Measurements from ENCODE around the gene CTNND2.
"Not testable (repeated sequence)": the region's sequence is repeated elsewhere in the genome, so short reads cannot be mapped to it uniquely, and the experiment has no call there.

CTNND2 gene

DNA sequence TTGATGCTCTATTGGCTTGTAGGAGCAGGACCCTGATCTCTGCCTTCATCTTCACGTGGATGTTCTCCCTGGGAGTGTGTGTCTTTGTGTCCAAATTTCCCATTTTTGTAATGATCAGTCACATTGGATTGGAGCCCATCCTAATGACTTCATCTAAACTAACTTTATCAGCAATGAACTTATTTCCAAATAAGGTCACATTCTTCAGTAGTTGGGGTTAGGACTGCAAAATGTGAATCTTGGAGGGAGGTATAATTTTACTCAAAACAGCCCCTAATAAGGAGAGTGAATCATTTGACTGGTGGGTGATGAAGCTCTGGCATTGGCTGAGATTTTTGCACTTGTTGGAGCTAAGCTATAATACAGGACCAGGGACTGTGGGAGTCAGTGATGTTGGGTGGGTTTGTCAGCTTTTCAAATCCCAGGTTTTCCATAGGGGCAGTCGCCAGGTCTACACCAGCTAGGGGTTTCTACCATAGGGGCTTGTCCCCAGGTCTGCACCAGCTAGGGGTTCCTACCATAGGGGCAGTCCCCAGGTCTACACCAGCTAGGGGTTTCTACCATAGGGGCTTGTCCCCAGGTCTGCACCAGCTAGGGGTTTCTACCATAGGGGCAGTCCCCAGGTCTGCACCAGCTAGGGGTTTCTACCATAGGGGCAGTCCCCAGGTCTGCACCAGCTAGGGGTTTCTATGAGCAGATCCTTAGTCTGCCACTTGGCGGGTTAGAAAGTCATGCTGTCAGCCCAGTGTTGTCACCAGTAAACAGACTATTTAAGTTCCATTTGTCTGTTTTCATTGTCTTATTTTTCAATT lies 760.6 kb downstream of the CTNND2 start:
- no peak for DNase-seq

DNA sequence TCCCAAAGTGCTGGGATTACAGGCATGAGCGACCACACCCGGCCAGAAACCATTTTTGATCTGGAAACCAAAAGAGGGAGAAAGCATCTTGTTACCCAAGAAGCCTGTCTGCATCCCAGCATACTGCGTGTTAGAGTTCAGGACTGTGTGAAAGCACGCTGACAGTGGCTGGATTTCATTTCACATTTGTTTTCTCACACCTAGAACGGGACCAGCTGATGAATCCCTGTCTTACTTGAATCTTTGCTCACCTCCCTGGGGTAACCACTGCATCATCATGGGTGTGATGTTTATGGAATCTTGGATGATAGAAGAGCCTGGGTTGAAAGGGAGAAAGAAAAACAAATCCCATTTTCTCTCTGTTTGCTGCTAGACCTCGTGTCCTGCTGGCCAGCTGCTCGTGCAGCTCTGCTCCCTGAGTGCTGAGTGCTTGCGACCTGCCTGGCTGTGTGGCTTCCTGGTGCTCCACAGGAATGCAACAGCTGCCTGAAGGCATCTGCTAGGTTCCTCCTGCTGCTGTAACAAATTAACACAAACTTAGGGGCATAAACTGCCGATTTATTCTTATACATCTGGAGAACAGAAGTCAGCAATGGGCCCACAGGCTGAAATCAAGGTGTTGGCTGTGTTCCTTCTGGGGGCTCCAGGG lies 764.9 kb downstream of the CTNND2 start:
- DNase-seq: no peak

DNA sequence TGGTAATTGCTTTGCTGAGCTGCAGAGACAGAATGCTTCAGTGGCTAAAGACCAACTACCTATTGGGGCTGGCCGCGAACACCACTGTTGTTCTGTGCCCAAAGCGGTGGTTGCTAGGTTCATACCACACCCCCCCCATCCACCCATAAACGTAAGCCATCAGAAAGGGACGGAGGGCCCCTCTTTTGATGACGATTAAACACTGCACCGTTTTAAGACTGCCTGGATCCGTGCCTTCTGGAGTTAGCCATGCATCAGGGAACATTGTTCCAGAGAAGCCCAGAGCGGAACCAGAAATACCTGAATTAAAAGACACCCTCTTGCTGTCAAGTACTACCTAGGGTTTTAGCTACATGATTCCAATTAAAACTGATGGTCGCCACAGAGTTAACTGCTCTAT lies 774.1 kb downstream of the CTNND2 start:
- peak; percentile 26 for DNase-seq

DNA sequence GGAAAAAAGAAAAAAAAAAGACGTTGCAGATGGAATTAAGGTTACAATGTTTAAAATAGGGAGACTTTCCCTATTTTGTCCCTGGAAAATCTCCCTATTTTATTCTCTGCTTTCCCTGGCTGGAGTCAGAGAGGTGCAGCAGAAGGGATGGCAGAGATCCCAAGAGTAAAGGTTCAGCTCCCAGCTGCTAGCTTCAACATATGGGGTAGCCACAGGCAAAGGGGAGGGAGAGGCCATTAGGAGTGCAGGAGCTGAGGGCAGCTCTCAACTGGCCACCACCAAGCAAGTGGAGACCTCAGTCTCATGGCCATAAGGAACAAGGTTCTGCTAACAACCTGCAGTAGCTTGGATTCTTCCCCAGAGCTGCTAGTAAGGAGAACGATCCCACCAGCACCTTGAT lies 776.2 kb downstream of the CTNND2 start:
- no peak for DNase-seq

DNA sequence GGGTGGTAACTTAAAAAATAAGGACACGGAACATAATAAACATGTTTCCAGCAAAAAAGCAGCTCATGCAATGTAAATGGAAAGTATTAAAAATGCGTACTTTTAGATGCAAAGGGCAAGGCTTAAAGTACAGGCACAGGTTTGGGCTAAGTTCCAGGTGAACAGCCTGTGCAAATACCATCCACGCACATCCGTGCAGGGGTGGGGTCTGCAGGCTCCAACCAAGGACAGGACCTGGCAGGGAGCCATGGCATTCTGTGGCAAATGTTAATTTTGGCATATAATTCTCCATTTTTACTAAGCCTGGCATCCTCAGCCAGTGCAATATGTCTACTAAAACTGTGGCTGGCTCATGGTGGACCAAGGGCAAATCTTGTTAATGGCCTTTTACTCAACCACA lies 777.4 kb downstream of the CTNND2 start:
- no peak for DNase-seq

DNA sequence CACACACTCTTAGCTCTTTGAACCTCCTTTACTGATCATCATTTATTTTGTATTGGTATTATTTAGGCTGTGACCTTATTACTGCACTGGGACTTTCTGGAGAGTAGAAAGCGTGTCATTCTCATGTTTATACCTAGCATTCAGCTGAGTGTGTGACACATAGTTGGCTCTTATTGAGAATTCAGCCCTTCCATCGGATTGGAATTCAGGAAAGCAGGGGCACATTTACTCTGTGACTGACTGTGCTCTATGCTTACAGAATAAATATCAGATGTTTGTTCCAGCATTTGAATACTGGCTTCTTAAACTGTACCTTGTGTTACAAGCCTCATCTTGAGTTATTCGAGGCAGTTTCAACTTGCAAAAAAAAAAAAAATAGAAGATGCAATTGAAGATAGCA lies 782.4 kb downstream of the CTNND2 start:
- DNase-seq: no peak

DNA sequence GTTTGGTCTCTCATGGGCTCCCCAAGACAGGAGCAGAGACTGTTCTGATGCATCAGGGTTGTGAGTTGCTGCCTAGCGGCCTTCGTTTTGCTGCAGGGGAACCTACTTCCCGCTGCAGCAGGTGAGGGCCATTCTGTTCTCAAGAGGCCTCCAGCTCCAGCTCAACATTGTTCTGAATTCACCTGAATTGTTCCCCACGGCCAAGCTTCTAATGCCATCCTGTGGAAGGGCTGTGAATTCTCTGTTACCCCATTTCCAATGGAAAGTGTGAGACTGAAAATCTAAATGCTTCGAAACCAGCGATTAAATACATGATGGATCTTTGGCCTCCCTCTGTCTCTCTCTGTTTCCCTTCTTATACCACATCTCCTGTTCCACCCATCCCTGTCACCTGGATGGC lies 794.1 kb downstream of the CTNND2 start:
- no peak for DNase-seq

DNA sequence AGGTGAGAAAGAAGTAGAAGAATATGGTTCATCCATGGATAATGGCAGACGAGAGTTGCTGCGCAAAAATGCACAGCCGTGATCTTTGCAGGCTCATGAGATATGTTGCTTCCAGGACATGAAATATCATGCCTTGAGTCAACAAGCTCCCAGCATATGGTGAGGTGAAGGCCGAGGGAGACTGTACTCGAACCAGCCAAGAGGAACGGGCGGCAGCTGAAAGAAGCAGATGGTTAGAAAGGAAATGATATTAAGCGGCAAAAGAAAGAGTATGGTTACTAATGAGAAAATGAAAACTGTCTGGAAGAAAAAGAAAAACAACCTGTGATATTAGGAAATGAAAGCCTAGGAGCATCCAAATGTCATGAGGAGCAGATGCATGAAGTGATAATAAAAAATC lies 798.5 kb downstream of the CTNND2 start:
- DNase-seq: no peak

DNA sequence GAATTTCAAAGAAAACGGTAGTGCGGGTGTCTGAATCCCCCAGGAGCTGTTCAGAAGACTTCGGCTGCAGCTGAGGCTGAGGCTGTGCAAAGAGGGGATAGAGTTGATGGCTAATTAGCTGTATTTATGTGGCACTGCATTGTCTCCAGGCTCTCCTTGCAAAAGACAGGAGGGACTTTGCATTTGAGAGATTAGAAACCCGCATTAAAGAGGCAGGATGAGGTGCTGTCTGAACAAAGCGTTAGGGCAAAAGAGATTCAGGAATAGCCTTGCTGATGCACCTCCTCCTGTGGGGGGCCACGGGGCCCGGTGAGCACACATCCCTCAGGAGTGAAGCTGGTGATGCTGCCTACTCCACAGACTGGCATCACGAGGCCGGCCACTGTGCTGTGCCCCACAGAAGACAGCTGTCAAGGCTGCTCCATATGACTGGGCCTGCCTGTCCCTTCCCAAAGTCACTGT lies 799.6 kb downstream of the CTNND2 start:
- DNase-seq: no peak

DNA sequence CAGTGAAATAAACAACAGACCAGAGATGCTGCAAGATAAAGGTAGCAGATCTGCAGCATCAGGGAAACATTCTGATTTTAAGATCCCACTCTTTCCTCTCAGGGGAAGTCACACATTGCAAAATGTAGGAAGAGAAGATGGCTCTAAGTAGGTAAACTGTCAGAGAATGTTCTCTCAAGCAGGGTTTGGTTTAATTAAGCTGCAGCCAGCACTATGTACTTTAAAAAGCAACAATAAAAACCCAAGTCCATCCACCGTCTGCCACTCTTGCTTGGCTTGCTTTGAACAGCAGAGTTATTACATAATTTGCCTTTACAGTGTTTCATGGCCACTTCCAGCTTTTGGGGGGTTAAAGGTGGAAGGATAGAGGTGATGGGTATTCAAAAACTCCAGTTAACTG lies 800.0 kb downstream of the CTNND2 start:
- DNase-seq: no peak

DNA sequence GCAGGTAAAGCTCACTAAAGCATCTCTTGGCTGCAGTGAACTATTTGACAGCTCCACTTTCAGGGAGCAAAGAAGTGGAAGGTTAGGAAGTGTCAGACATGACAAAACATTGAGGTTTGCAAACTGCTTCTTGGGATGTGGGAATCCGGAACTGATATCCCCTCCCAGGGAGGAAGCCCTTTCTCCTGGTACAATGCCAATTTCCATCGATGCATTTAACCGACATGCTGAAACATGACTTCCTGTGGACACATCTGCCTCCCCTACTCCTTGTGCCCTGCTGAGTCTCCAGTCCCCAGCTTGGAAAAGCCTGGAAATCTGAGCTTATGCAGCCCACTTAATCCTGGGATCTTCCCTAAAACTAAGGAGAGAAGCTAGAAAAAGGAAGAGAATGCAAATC lies 820.1 kb downstream of the CTNND2 start:
- no peak for DNase-seq

DNA sequence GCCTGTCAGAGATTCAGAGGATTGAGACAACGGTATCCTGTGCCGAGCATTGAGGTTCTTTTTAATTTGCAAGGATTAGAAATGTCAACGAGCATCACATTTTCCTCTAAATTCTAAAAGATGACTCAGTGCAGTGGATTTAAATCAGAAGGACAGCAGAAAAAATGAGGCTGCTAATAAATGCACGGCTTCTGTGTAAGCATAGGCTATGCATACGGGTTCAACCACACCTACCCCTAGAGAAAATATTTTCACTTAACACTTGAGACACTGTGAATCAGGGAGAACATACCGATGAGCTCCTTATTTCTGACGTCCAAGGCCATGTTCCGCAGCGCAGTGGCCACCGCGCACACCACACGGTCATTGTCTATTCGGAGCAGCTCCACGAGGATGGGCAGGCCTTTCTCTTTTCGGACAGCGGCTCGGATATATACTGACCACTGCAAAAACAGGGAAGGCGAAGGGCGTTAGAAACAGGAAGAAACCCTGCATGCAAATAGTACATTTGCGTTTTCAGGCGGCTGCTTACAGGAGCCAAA lies 821.8 kb downstream of the CTNND2 start:
- no peak for DNase-seq

DNA sequence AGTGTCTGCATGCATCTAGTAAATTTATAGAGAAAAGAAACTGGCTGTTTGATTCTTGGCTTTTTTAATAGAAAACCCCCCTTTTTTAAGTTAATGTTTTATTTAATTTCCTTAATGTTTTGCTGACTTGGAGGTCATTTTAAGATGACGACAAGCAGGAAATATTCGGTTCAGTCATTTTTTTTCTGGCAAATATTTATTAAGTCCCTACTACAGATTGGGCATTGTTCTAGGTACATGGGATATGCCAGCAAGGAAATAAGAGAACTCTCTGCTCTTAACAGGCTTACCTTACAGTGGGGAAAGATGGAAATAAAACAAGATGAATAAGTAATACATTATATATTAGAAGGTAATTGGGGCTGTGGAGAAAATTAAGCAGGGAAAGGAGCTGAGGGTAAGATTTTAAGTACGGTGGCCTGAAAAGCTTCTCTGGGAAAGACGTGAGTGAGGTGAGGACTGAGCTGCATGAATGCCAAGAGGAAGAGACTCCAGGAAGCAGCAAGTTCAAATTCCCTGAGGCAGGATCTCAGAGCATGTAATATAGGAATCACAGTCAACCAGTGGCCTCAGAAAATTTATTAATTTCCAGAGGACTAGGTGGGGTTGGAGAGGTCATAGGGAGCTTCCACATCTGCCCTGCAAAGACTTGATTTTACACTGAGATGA lies 827.2 kb downstream of the CTNND2 start:
- no peak for DNase-seq

DNA sequence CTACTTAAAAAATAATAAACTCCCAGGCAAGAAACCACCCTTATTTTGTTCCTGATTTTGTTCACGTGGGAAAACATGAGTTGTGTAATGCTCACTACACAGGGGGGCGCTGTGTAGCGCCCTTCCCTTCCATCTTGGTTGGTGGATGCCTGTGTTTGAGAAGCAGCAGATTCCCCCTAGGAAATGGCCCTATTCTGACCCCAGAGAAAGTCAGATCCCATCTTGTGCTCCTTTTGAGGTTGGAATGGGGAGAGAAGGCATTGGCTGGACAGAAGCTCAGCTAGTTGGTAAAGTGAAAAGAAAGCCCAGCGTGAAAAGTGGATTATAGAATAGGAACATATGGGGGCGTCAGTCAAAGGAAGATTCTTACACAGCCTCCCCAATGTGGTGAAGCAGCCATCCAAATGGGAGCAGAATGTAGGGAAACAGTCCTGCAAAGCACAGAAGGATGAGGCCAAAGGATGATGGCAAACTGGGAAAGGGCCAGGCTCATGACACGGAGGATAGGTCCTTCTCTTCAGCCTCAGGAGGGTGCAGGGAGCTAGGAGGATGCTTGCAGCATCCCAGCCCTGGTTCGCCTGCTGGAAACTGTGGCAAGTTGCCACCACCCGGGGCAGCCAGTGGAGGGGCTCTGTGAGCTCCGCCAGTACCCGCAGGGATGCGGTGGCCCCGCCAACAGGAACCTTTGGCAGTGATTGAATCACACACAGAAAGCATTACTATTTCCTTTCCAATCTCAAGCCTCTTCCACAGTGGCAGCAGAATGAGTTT lies 829.0 kb downstream of the CTNND2 start:
- DNase-seq: no peak

DNA sequence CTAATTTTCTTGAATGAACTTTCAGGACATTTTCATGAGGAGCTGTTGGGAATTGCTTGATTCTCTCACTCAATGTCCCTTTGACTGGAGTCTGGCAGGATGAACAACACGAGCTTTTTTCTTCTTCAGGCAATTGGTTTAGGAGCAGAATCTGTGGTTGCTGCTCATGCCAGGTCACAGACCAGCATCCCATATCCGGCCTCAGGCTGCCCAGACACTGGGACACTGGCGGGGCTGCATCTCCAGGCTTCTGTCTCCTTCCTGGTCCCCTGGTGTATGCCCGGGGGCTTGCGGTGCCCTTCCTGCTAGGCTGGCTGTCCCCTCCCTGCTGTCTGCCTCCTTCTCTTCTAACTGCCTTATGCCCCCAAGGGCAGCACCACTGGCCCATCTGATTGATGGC lies 831.7 kb downstream of the CTNND2 start:
- DNase-seq: no peak

DNA sequence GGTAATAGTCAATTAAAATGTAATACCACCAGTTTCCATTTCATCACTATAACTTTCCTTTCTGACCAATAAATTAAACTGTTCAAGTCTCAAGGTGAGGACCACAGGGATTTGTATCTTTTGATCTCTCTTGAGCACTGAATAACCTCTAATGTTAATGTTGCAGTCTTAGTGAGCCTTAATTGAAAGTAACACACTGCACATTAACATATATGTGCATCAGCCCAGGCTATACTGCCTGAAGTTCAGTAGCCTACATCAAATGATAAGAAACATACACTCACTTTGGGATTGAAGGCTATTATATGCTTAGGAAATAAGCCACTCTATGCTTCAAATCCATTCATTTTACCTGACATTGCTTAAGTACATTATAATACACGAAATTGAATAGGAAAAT lies 832.2 kb downstream of the CTNND2 start:
- DNase-seq: no peak

DNA sequence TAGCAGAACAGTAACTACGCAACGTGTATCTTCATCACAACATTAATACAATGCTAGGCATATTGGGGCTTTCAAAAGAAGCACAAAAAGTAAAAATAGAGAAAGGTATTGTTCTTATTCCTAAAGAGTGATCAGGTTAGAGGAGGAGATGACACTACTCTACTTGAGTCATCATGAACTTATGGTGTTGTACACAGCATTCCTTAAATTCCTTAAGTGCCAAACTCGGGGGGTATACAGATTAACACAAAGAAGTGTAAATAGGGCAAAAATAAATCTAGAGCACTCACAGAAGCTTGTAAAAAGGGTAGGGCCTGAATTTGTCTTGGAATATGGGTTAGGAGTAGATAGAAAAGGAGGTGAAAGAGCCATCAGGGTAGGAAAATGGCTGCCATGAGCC lies 835.2 kb downstream of the CTNND2 start:
- DNase-seq: no peak

DNA sequence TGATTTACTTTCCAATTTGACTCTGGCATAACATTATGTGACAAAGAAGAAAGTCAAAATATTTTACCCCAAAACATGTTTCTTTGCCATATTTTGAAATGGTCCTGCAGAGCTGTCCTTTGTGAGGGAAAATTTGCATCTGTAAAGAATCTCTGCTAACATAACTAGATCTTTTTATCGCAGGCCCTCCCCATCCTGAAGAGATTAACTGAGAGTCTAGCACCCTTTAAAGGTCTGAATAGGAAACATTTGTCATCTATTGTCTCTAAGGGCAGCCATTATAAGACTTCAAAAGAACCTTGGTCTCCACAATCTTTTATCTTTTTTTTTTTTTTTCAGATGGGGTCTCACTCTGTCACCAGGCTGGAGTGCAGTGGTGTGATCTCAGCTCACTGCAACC lies 838.5 kb downstream of the CTNND2 start:
- DNase-seq: not testable (repeated sequence)

DNA sequence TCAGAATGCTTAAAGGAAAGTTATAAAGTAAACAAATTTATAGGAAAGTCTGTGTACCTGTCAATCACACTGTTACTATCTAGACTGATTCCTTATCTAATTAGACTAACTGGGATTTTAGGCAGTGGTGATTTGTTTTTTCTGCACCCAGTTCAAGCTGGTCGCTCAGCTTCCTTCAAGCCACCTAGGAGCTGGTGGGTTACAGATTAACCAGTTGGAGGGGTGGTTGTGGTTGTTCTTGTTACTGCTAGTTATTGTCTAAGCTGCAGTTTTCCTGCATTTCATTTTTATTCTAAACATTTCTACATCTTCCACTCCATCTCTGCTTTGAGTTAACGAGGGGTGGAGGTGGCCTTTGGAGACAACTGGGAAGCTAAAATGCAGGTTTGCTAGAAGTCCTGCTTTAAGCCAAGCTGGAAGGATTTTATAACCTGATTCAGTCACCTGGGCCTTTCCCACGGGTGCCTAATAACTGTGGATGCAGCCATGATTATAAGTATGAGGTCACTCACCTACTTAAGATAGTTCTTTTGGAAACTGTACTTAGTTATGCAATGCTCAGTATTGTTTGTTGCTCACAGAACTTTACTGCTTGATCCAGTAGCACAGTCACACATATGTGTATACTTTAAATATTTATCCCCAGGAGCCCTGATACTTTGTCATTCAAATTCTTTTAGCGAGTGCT lies 839.3 kb downstream of the CTNND2 start:
- no peak for DNase-seq

DNA sequence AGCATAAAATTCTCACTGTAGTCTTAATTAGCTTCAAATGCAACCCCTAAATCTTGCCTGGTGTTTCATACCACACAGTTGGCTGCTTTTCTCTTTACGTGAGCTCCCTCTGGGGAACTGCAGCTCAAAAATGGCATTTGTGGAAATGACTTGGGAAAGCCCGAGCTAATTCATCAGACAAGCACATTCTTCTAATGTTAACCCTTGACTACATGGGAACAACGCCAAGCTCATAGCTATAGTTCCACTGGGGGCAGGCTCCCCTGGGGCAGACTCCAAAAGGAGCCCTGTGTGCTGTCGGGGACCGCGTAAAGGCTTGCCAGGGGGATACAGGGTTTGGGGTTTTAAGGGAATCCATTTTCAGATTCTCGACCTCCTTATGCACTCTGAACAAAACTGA lies 841.8 kb downstream of the CTNND2 start:
- no peak for DNase-seq

DNA sequence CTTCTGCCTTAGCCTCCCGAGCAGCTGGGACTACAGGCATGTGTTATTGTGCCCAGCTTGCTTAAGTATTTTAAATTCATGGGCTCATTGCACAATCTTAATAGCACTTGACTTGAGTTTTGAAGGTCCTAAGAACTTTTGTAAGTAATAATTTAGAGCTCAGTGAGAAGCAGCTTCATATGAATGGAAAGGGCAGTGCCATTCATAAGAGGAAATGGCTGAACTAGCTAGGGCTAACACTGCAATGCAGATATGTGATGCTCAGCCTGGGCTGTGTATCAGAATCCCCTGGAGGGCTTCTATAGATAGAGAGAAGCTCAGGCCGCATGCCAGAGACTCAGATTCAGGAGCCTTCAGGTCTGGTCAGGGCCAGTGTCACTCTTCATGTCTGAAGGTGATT lies 847.7 kb downstream of the CTNND2 start:
- DNase-seq: no peak

DNA sequence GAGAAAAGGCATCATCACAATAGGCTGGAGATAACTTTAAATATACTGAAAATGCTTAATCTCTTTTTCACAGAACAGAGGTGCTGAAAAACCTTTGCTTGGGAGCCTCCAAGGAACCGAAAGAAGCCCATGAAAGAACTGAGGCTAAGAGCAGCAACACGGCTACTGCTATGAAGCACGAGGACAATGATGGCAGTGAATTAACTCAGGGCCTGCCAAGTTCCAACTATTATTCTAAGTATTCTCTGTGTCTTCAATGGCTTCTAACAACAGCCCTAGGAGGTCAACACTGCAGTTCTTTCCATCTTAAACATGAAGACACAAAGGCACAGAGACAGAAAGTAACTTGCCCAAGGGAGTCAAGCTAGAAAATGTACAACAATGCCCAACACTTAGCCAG lies 850.2 kb downstream of the CTNND2 start:
- no peak for DNase-seq
